HepG2 (cell line): ENCODE measurements around the gene MYOZ3. TPM values are rescaled to one million over a fixed set of nuclear protein-coding genes. Genes with fewer than 3 reads are reported as not detected.

Experiments used
- ATAC-seq: fragments of 200-7000 bp; cut with Tn5 transposase; 3 replicates; pipeline ENCODE4 v1.9.1; 2020; ENCODE audit warnings: mild to moderate bottlenecking, moderate library complexity
- BruUV-seq: library from RNA; stranded (reverse); fragments of 400-500 nt; replicated peaks from 2 replicates; lab custom pipeline; 2021; lab: Mats Ljungman, UMichigan
- CTCF ChIA-PET: fragments of 300-600 bp; formaldehyde crosslinking; extraction: SDS; loops from one replicate; lab custom pipeline; 2021; ENCODE audit warnings: low total read pairs, inconsistent platforms, low intra/inter-chr PET ratio; lab: Yijun Ruan, JAX
- POLR2A ChIA-PET: fragments of 350-600 bp; sonication (Branson Sonifier 250); formaldehyde crosslinking; loops from one replicate; lab custom pipeline; 2020; ENCODE audit warnings: antibody characterized with exemption, inconsistent platforms; lab: Yijun Ruan, JAX
- DNase-seq: peaks from one replicate; pipeline ENCODE4 v3.0.0-alpha.2; 2015; ENCODE audit warnings: low spot score
- FAIRE-seq: peaks from 3 replicates; lab custom pipeline; 2011; peaks lifted over from hg19 to GRCh38; lab: Jason Lieb, UNC
- H2AFZ ChIP-seq: one replicate; pipeline ENCODE4 v1.6.1; 2011; ENCODE audit warnings: low read length, inconsistent platforms
- H3K27ac ChIP-seq: fragments of 300-600 bp; 3 replicates; pipeline ENCODE4 v1.8.0; 2011; ENCODE audit warnings: mixed run types, mild to moderate bottlenecking, mixed read lengths, low read length, inconsistent platforms; ENCODE audit not compliant: insufficient read depth; ENCODE audit errors: extremely low read length
- H3K27me3 ChIP-seq, 2 experiments: fragments of 200-600 bp in 1 of 2; 2 replicates in 1 of 2; 3 replicates in 1 of 2; pipeline versions ENCODE4 v1.6.0 to v1.8.0; 2011; ENCODE audit warnings: low read length in 2 of 2, mild to moderate bottlenecking in 2 of 2, moderate library complexity in 2 of 2, inconsistent platforms in 1 of 2; ENCODE audit not compliant: insufficient read depth in 2 of 2, control insufficient read depth in 1 of 2
- H3K36me3 ChIP-seq, 2 experiments: fragments of 200-600 bp in 1 of 2; replicated peaks in 1 of 2; 2 replicates in 1 of 2; 3 replicates in 1 of 2; pipeline versions ENCODE4 v1.5.1 to v1.8.0; 2011; ENCODE audit warnings: low read length in 2 of 2, inconsistent platforms in 1 of 2; ENCODE audit not compliant: insufficient read depth in 2 of 2, control insufficient read depth in 1 of 2
- H3K4me1 ChIP-seq: 2 replicates; pipeline ENCODE4 v1.5.1; 2012; ENCODE audit warnings: low read length, inconsistent platforms; ENCODE audit not compliant: insufficient read depth
- H3K4me2 ChIP-seq: 2 replicates; pipeline ENCODE4 v1.6.0; 2011; ENCODE audit warnings: low read depth, low read length, inconsistent platforms
- H3K4me3 ChIP-seq, 3 experiments: fragments of 200-600 bp in 1 of 3; sonication (generic), shearing (Covaris generic) in 1 of 3; replicated peaks in 1 of 3; 2 replicates each; pipeline ENCODE4 v1.5.1; 2011 to 2016; ENCODE audit warnings: low read length in 3 of 3, inconsistent platforms in 2 of 3, low read depth in 2 of 3, mild to moderate bottlenecking in 2 of 3, control low read depth in 1 of 3, mixed read lengths in 1 of 3; ENCODE audit not compliant: insufficient read depth in 1 of 3
- H3K79me2 ChIP-seq: one replicate; pipeline ENCODE4 v1.6.1; 2011; ENCODE audit warnings: low read length, inconsistent platforms; ENCODE audit not compliant: insufficient read depth
- H3K9ac ChIP-seq: 2 replicates; pipeline ENCODE4 v1.6.0; 2011; ENCODE audit warnings: mild to moderate bottlenecking, low read depth, low read length, inconsistent platforms; ENCODE audit not compliant: insufficient read depth
- H3K9me3 ChIP-seq: 2 replicates; pipeline ENCODE4 v1.5.1; 2012; ENCODE audit warnings: mild to moderate bottlenecking, low read length
- H4K20me1 ChIP-seq: 2 replicates; pipeline ENCODE4 v1.6.0; 2011; ENCODE audit warnings: inconsistent platforms, mild to moderate bottlenecking, low read length, moderate library complexity; ENCODE audit not compliant: insufficient read depth
- MAFK ChIP-seq, 2 experiments: IDR thresholded peaks in 1 of 2; conservative IDR thresholded peaks in 1 of 2; 2 replicates each; pipeline ENCODE4 v1.6.1; 2011; ENCODE audit warnings: improper control_type of control experiment in 2 of 2, low read length in 2 of 2
- NKX3-1 ChIP-seq: sonication (generic); formaldehyde crosslinking; IDR thresholded peaks from 2 replicates; pipeline ENCODE4 v1.5.0; 2020; ENCODE audit warnings: missing genetic modification reagents
- ZNF44 ChIP-seq: sonication (generic); formaldehyde crosslinking; IDR thresholded peaks from 2 replicates; pipeline ENCODE4 v1.5.1; 2020; ENCODE audit warnings: mild to moderate bottlenecking, missing genetic modification reagents
- WGBS: methylation state at CpG from one replicate; pipeline ENCODE4 v1.1.6; 2017; ENCODE audit warnings: low lambda C conversion rate; 5-methylcytosine and 5-hydroxymethylcytosine counted together
- in situ Hi-C: cut with HindIII; loops from 2 replicates; pipeline ENCODE4 v1.10.0; 2017; ENCODE audit warnings: low pct_unique_long_range_greater_than_20kb; ENCODE audit not compliant: extremely low pct_ligation_motif_present
- intact Hi-C: fragments of 100-400 bp; cut with micrococcal nuclease; formaldehyde crosslinking; loops from one replicate; pipeline ENCODE4 v1.10.0; 2022; ENCODE audit not compliant: unreplicated experiment
- polyA plus RNA-seq, 8 experiments: library from polyadenylated mRNA; depleted of rRNA in 3 of 8; stranded (reverse) in 7 of 8; unstranded in 1 of 8; fragments of >200 nt; fragmentation: Illumina TruSeq in 4 of 8; extraction: Trizol in 4 of 8; gene quantifications; 2 replicates each; pipeline versions ENCODE4 v1.2.1 to v1.2.3, GENCODE V29; 2011 to 2016; ENCODE audit warnings: low read depth in 4 of 8, missing spikeins in 1 of 8, mixed read lengths in 1 of 8; ENCODE audit not compliant: insufficient read depth in 1 of 8
- total RNA-seq, 5 experiments: library from RNA; depleted of rRNA; stranded (reverse); fragments of >200 nt; fragmentation: Illumina TruSeq; extraction: Trizol; gene quantifications; 2 replicates each; pipeline ENCODE4 v1.2.3, GENCODE V29; 2016; ENCODE audit warnings: low read depth in 1 of 5
- TF ChIP-seq, protein P1 (sequence below): sonication (generic); formaldehyde crosslinking; IDR thresholded peaks from 2 replicates; pipeline ENCODE4 v1.5.1; 2020; ENCODE audit warnings: missing genetic modification reagents, mild to moderate bottlenecking, borderline replicate concordance

The MYOZ3 gene
- total and polyA plus RNA-seq, 2 of the 13 experiments (the other 11 are each of a cell fraction or from before 2014, with no cell fraction given), result 0.05 TPM; not detected in 1

DNA sequence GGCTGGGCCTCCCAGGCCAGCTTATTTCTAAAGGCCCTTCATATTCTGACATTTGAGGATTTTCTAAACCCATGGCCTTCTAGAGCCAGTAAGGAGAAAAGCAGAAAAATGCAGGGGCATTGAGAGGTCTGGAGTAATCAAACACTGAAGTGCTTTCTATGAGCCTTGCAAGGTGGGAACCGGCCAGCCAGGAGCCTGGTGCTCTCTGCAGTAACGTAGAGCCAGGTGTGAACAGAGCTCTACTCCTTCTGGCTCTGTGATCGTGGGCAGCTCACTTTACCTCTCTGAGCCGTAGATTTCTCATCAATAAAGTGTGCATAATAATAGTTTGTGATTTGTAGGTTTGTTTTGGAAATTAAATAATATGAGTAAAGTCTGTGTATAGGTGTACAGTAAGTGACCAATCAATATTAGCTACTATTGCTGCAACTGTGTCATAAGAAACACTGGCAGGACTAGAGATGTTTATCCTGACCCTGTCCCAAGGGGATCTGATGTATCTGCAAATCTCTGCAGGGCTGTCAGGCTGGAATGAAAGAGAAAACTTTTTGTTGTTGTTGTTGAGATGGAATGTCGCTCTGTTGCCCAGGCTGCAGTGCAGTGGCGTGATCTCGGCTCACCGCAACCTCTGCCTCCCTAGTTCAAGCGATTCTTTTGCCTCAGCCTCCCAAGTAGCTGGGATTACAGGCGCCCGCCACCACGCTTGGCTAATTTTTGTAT lies 17.9 kb upstream of the MYOZ3 start:
- Histone ChIP-seq H3K9ac (no peak overlapping the region), H3K4me3 (no peak overlapping the region), H3K27me3 (0 out of 5 replicates have a peak, but pooled peaks cover 0 to 3% of the 10 kb centered on the region in 2 experiments), H4K20me1 (no peaks in the 10 kb centered on the region), H3K79me2 (no peaks in the 10 kb centered on the region), H2AFZ (no peak overlapping the region), H3K9me3 (no peaks in the 10 kb centered on the region), H3K4me1 (peaks cover 69% of the 10 kb centered on the region), H3K4me2 (no peak overlapping the region), H3K27ac (no peak overlapping the region), H3K36me3 (no peaks in the 10 kb centered on the region)
- no TSS peak for BruUV-seq
- in situ Hi-C loops (loop anchor here (5.0 kb wide), 1 partner anchor 61 kb away; no protein-coding TSS in a partner anchor), intact Hi-C loops (loop anchor here (5.0 kb wide), 1 partner anchor 311 kb away; no protein-coding TSS in a partner anchor)
- ATAC-seq (no peak), DNase-seq (no peak), FAIRE-seq (no peak)
- WGBS, result 76% methylated on average over 12 of the region's 12 CpGs
- TF ChIP-seq ZNF44 (CRISPR knock-in tag), result no peak
- TF ChIP-seq, protein P1, sequence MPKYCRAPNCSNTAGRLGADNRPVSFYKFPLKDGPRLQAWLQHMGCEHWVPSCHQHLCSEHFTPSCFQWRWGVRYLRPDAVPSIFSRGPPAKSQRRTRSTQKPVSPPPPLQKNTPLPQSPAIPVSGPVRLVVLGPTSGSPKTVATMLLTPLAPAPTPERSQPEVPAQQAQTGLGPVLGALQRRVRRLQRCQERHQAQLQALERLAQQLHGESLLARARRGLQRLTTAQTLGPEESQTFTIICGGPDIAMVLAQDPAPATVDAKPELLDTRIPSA, result no peak
- ChIA-PET CTCF (no interaction called here), POLR2A (interaction anchor here (1.1 kb wide), 2 partner anchors 61 to 194 kb away, joined by 4 to 5 read pairs; partner anchors contain the start of gene RPS14)

DNA sequence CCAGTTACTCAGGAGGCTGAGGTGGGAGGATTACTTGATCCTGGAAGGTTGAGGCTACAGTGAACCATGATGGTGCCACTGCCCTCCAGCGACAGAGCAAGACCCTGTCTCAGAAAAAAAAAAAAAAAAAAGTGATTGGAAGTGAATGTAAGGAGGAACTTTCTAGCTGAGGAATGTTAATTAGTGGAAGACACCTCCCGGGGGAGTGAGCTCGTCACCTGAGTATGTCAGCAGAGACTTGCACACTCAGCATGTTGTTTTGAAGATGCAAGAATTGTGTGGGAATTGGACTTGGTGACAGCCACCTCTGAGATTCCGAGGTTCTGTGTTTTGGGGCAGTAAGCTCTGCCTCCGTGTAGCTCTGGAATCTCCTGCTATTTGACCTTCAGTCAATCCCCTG lies 17.0 kb upstream of the MYOZ3 start:
- no TSS peak for BruUV-seq
- H3K4me2 ChIP-seq, result 0 out of 2 replicates have a peak overlapping the region, but pooled peaks have one; percentile 12
- H3K36me3 ChIP-seq, result no peaks in the 10 kb centered on the region
- FAIRE-seq (no peak), DNase-seq (no peak), ATAC-seq (no peak)
- no peak overlapping the region for H3K9ac ChIP-seq
- no peaks in the 10 kb centered on the region for H3K79me2 ChIP-seq
- TF ChIP-seq MAFK (conservative IDR thresholded peaks at IDR 0.05 in 1 of 2, IDR thresholded peaks at IDR 0.05 in 1 of 2; ENCODE audit: low read length in 2 of 2), result peak; percentile 26 to 30; a peak in 2 of 4 replicates
- TF ChIP-seq NKX3-1, result no peak
- H4K20me1 ChIP-seq, result no peaks in the 10 kb centered on the region
- 53% methylated on average over 4 of the region's 5 CpGs for WGBS
- H2AFZ ChIP-seq, result no peak overlapping the region
- intact Hi-C loops (loop anchor here (5.0 kb wide), 1 partner anchor 312 kb away; no protein-coding TSS in a partner anchor), in situ Hi-C loops (loop anchor here (5.0 kb wide), 1 partner anchor 62 kb away; no protein-coding TSS in a partner anchor)
- POLR2A ChIA-PET, result interaction anchor here (1.5 kb wide), 1 partner anchor 57 kb away, joined by 3 read pairs; the partner anchor contains the start of gene RBM22
- H3K27me3 ChIP-seq, result 0 out of 5 replicates have a peak, but pooled peaks cover 0 to 3% of the 10 kb centered on the region in 2 experiments
- peaks cover 60% of the 10 kb centered on the region for H3K4me1 ChIP-seq
- H3K9me3 ChIP-seq, result no peaks in the 10 kb centered on the region
- CTCF ChIA-PET, result no interaction called here
- no peak overlapping the region for H3K27ac ChIP-seq
- H3K4me3 ChIP-seq, result no peak overlapping the region
